ENCODE data around the gene ATN1.

GRCh38 chr12:6956021-6956727 is 28.4 kb downstream of the ATN1 start:
- TF ChIP-seq CTCF (IDR thresholded peaks at IDR 0.05): no peak
- TF ChIP-seq POLR2A (IDR thresholded peaks at IDR 0.05): no peak
